HG03196 (cell line): ENCODE results near the gene RIPOR2.
"Not testable (repeated sequence)": the region's sequence is repeated elsewhere in the genome, so short reads cannot be mapped to it uniquely, and the experiment has no call there.

Source experiments
- ATAC-seq: cut with Tn5 transposase; IDR thresholded peaks from one replicate; pipeline ENCODE4 v1.9.1; 2021; ENCODE audit not compliant: unreplicated experiment

The RIPOR2 gene

DNA sequence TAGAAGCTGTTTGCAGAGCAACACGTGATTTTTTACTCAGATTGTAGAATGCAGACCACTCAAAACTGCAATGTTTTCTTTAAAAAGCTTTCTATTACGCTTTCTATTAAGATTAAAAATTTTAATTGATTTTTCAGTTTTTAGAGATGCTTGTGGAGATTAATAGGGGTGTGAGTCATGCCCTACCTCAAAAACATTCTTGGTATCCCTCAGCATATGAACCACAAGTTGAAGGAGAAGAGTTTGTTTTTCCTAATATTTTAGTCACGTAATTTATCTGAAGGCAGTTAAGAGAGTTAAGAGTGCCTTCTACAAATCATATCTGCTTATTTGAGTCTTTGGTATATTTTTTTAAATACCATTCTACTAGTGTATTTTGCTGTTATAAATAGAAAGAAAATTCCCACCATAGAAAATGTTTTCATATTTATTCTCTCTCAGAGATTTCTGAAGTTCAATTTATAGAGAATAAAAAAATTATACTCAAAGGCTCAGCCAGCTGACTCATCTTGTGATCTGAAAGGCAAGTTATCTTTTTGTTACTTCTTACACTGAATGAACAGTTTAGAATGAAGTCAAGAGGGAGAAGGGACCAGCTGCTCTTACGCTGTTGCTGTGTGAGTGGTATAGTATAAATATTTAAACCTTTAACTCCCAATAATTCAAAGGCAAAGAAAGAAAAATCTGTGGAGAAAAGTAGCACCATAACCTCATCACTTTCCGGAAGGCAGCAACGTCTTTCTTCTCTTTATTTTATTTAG is 7.6 kb downstream of the RIPOR2 start:
- ATAC-seq, result no peak

DNA sequence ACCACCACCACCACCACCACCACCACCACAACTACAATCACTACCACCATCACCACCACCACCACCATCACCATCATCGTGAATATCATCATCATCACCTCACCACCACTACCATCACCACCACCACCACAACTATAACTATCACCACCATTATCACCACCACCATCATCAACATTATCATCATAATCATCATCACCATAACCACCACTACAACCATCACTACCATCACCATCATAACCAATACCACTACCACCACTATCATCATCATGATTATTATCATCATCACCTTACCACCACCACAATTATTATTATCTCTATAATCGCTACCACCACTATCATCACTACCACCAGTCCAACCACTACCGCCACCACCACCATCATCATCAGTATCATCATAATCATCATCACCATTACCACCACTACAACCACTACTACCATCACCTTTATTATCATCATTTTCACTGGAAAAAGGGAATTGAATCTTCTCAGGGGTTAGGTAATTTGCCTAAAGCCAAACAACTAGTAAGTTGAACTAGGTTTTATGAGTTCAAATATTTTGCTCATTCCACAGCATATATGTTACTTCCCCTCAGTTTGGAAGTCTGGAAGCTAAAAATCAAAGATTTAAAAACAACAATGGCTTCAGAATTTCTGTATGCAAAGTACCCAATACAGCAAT is 8.3 kb downstream of the RIPOR2 start:
- no peak for ATAC-seq

DNA sequence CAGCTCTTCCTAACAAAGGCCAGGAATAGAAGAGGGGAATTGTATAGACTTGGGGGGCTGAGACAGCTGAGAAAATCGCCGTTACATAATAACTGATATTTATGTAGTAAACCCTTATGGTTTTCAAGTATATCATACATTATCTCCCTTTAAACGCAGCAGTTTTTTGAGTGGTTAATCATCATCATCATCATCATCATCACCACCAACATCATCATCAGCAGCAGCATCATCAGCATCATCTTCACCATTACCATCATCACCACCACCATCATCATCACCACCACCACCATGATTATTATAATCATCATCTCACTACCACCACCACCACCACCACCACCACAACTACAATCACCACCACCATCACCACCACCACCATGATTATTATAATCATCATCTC is 9.1 kb downstream of the RIPOR2 start:
- ATAC-seq, result not testable (repeated sequence)

DNA sequence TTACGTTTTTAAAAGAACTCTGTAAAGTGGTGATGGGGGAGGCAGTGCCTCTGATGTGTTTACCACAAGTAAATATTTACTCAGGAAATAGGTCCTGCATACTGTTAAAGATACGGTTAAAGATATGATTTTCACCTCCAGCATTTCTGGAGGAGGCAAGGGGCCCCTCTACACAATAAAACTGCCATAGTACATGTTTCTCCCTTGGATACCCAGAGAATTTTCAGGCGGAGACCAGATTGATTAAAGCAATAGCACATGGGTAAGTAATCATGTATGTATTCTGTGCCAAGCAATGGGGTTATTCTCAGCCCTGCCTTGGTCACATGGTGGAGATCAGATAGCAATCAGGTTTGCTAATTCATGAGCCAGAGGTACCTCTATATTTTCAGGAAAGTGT is 9.6 kb downstream of the RIPOR2 start:
- no peak for ATAC-seq

DNA sequence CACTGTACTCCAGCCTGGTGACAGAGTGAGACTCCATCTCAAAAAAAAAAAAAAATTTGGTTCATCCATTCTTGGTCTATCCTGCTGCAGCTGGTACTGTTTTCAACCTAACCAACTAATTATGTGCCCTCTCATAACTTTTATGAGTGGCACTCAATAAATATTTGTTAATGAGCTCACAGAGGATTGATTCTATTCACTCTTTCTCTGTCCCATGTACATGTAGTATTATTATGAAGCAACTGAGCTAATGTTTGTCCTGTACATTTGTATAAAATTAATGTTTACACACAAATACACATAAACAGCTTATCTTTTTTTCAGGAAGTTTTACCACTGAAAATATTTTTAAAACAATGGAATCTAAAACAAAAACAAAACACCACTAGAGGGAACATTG is 10.1 kb downstream of the RIPOR2 start:
- ATAC-seq, result no peak

DNA sequence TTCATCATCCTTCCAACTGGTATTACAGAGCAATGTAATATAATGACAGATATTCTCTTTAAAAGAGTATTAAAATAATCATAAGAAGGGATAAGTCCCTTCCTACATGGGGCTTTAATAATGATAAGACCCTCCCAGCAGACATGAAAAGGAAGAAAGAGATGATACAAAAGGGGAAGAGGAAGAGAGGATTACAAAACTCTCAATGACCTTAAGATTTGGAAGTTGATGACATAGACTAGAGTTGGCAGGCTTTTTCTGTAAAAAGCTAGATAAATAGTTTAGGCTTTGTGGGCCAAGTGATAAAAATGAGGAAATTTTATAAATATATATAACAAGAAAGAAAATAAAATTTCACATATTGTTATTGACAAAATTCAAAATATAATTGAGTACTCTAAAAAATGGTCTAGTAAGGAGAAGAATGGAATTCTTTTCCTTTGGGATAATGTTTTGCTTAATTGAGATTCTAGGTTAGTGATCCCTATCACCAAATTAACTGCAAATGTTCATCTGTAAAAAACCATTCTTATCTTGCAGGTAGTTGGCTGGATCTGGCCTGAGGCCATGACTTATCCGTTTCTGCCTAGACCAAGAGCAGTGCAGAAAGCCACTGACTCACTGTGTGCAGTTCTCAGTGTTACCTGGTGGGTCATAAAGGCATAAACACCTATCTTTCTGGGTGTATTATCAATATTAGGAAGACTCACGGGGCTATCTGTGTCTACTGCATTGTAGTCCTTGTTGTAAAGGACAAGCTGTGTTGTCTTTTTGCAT is 11.0 kb downstream of the RIPOR2 start:
- no peak for ATAC-seq

DNA sequence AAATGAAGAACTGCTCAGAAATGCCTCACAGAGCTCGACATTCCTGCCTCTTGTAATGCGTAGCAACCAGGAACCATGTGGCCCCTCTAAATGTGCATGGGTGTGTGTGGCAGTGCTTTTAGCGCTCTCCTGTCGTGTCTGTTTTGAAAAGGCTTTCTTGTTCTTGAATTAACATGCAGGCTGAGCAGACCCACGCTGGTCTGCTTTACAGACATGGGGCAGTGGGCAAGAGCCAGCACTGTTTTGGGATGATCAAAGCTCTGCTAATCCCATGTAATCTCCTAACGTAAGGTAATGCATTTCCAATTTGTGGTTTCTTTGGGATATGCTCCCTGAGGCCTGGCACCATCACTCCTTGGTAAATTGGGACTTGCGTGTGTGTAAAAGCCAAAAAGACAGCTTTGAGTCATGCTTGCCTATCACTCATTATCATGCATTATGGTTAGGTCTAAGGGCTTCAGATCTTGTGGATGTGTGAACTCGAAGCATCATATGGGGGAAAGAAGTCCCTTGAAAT is 11.8 kb downstream of the RIPOR2 start:
- ATAC-seq, result no peak

DNA sequence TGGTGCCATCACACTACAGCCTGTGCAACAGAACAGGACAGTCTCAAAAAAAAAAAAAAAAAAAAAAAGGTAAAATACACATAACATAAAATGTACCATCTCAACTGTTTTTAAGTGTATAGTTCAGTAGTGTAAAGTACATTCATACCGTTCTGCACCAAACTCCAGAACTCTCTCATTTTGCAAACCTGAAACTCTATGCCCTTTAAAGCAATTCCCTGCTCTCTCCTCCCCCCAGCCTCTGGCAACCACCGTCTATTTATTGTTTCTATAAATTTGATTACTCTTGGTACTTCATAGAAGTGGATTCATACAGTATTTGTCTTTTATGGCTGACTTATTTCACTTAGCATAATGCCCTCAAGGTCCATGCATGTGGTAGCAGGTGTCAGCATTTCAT is 12.9 kb downstream of the RIPOR2 start:
- ATAC-seq, result no peak

DNA sequence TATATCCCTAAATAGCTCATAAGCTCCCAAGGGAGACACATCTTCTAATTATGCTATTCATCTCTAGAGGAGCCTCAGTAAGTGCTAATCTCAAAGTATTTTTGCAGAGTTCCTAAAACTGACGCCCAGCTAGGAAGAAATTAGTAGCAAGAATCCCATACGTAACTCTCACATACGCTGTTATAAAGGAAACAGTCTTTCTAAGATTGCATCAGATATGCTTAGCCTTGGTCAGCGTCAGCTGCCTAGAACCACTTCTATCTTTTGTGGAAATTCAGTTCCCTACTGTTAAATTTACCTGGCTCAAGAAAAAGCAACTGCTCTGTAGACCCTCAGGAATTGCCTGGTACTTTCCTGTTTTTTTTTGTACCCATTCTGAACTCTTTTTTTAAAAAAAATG is 13.6 kb downstream of the RIPOR2 start:
- no peak for ATAC-seq

DNA sequence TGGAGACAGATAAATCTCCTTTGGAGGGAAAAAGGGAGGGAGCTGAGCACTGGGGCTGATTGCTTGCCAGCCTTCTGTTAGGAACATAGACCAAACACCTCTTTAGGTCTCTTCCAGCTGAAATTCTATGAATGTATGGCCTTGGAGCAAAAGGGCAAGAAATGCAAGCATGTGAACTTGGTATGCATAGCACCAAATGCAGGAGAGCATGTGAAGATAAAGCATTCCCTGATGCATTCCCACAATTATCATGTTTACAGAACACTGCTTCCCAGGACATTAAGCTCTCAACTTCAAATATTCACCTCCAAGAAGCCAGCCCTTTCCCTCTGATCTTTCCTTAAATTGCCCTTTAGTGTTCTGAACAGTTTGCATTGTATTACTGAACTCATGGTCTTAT is 15.6 kb downstream of the RIPOR2 start:
- ATAC-seq, result no peak

DNA sequence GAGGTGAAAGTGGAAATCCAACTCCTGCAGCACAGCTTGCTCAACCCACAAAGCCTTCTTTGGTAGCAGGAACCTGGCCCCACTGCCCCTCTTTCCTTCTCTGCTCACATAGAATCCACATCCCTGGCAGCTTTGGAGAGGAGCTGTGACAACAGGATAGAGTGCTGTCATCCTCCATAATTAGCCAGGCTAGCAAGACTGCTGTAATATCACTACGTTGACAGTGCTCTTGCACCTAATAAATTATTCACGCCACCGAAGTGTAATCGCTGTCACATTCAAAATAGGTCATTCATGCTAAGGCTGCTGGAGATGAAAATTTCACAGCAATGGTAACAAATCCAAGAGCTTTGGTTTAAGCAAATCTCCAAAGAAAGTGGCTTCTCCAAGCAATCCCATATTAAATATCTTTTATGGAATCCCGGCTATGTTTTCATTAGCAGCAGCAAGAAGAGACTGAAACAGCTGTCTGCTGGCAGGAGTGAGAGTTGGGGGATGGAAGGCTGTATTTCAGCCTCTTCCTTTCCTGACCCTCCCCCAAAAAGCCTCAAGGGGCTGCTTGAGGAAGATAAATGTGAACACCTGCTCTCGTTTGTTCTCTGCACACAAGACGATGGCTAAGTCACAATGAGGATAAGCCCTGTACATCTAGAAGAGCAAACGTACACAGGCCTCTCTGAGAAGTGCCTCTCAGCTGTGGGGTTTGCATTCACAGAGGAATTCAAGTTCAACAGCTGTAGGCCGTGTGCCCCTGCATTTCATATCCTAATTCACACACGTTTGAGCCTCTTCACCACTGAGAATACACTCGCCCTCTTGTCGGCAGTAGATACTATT is 16.5 kb downstream of the RIPOR2 start:
- ATAC-seq, result peak; percentile 55

DNA sequence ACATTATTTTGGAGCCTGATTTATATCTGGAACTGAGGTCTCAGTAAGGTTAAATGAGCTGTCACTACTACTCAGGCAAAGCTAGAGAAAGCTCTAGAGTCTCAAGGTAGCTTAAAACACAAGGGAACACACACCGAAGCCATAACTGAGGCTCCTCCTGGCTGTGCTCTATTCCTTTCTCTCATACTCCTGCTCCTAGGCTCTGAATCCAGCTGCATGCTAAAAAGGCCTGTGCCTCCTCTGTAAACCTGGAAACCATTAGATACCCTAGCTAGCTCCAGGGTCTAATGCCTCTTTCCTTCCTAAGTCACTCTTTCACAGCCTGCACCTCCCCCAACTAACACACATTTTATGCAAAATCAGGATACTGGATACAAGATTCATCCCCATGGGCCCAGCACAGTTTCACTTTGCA is 17.1 kb downstream of the RIPOR2 start:
- no peak for ATAC-seq

DNA sequence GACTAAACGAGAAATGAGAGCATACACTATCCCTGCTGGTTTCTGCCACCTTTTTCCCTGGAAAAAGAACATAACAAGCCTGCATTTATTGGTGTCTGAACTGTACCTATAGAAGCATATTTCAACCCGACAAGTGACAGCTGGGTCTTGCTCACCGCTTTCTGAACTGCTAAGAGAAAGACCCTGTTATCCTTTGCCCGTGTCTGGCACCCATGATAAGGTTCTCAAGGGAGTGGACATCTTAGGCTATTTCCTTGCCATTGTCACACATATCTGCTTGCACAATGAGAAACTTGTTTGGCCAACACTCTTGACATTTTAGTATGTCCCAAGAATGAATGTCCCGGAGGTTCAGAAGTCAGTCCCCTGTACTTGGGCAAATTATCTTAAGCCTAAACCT is 19.3 kb downstream of the RIPOR2 start:
- ATAC-seq, result no peak

DNA sequence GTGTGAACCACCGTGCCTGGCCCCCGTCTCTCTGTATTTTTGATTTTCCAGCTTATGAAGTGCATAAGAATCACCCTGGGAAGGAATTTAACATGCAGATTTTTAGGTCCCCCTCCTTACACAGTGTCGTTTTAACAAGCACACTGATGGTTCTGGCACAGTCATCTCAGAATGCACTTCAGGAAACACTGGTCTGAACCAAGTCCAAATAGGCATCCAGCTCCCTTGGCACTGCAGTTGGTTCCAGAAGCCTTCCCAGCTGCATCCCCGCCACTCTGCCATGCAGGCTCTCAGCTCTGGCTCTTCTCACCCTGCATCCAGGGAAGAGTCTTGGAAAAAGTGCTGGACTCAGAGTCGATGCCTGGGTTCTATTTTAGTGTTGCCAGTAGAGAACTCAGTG is 20.1 kb downstream of the RIPOR2 start:
- ATAC-seq, result no peak

DNA sequence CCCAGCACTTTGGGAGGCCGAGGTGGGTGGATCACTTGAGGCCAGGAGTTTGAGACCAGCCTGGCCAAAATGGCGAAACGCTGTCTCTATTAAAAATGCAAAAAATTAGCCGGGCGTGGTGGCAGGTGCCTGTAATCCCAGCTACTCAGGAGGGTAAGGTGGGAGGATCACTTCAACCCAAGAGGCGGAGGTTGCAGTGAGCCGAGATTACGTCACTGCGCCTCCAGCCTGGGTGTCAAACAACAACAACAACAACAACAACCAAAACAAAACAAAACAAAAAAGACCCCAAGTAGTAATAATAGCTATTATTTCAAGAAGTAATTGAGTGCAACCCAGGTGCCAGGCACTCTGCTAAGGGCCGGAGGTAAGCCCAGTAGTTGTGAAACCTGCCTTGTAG is 21.7 kb downstream of the RIPOR2 start:
- ATAC-seq, result not testable (repeated sequence)

DNA sequence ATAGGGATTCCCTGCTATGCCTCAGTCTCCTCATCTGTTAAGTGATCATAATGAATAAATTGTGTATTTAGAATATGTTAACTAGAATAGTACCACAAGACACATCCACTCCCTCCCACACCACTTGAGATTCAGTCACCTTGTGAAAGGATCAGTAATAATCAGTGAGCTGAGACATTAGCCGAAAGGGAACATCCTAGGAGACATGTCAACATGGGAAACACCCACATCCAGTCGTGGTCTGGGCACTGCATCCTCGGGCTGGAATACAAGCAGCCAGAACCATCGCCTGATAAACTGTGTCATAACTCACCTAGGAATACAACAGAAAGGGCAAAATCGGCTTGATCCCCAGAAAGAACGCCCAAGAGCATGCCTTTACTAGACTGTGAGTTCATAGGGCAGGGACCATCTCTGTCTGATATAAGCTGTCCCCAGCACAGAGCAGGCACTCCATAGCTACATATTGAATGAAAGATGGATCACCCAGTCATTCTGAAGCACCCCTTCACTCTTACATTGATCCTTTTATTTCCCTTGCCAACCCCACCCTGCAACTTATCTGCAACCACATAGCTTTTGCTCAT is 23.9 kb downstream of the RIPOR2 start:
- no peak for ATAC-seq

DNA sequence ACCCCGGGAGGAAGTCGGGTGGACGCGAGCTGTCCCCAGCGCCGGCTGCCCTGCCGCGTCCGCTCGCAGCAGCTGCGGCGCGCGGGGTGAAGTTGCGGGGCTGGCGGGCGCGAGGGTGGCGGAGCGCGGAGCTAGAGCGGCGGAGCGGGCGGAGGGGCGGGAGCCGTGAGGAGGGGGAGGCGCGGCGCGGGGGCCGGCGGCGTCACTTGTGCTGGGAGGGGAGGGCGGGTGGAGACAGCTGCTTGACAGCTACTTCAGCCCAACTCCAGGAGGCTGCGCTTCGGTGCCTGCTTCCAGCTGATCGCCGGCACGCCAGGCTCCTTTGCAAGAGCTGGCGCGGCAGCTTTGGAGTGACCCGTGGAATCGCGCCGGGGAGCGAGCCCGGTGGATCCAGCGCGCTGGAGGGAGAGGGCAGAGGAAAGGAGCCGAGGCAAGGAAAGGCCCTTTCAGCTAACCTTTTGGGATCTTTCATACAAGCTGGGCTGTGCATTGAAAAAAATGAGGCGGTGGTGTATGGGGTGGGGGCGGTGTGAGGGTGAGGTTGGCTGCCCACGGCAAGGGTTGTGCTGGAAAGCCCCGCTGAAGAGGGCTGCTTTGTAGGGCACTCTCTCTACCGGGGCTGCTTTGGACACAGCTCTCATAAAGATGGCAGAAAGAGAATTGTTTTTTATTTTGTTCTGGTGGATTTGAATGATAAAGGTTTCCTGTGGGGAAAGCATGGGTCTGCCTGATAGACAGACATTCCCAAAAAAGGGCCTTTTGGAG is 24.6 kb downstream of the RIPOR2 start:
- peak; percentile 32 for ATAC-seq

DNA sequence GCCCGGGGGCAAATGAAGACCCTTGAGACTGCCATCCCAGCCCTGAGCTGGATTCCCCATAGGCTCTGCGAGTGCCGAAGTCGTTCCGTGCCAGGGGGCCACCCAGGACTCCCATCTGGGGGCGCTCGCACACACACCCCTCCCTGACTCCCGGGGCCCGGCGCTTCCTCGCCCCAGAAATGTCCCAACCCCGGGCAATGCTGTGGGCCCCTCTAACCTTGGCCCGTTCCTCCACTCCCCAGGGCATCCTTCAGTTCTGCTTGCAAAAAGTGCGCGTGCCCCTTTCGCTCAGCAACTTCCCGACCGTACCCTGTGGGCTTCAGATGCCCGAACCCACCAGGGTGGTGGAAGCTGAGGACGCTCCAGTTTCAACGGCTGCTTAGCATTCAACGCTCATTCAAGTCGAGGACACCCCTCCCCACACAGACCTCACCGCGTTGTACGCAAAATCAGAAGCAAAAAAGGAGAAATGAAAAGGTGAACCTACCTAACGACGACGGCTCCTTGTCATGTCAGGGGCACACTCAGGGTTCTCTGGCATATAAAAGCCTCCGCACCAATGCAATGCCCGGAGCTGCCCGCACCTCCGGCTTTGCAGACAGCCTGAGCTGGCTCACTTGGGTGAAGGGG is 25.3 kb downstream of the RIPOR2 start:
- peak; percentile 32 for ATAC-seq
